HFF-Myc (cell line): ENCODE data around the gene ATP5MC3.
"Not testable (repeated sequence)": the region's sequence is repeated elsewhere in the genome, so short reads cannot be mapped to it uniquely, and the experiment has no call there.

Source experiments
- DNase-seq: peaks from one replicate; pipeline ENCODE4 v3.0.0-alpha.2; 2011; ENCODE audit warnings: low read depth; ENCODE audit errors: extremely low read depth
- H3K4me3 ChIP-seq: replicated peaks from 2 replicates; pipeline ENCODE4 v1.5.1; 2011; ENCODE audit warnings: low read depth, mild to moderate bottlenecking, control low read depth, low read length
- CTCF ChIP-seq: IDR thresholded peaks from 2 replicates; pipeline ENCODE4 v1.5.1; 2012; ENCODE audit warnings: mild to moderate bottlenecking, low read depth, low read length, control low read depth; ENCODE audit errors: missing control alignments

Gene ATP5MC3

GRCh38 chr2:175181104-175181876 lies at the start of gene ATP5MC3:
TSS of gene ATP5MC3 (minus strand) at chr2:175181710. CDS start at chr2:175181393, 317 bp downstream.
- peak within 1 kb of the TSS; percentile 93 for H3K4me3 ChIP-seq
- DNase-seq = peak; percentile 84
- no peak for TF ChIP-seq CTCF

GRCh38 chr2:175228601-175229000 lies 47.1 kb upstream of the ATP5MC3 start:
- not testable (repeated sequence) for DNase-seq, H3K4me3 ChIP-seq

- TF ChIP-seq CTCF = no peak
- no peak overlapping the region for H3K4me3 ChIP-seq
- no peak for DNase-seq
Observed at GRCh38 chr2:175228179-175228578, 46.7 kb upstream of the ATP5MC3 start.

GRCh38 chr2:175227393-175227792 lies 45.9 kb upstream of the ATP5MC3 start:
- DNase-seq = no peak
- no peak for TF ChIP-seq CTCF
- H3K4me3 ChIP-seq = no peak overlapping the region

GRCh38 chr2:175220075-175220474 lies 38.6 kb upstream of the ATP5MC3 start:
- no peak for DNase-seq
- TF ChIP-seq CTCF = no peak
- no peak overlapping the region for H3K4me3 ChIP-seq

GRCh38 chr2:175218551-175218950 lies 37.0 kb upstream of the ATP5MC3 start:
- TF ChIP-seq CTCF = no peak
- DNase-seq = no peak
- no peak overlapping the region for H3K4me3 ChIP-seq

GRCh38 chr2:175207741-175208438 lies 26.4 kb upstream of the ATP5MC3 start:
- DNase-seq = no peak
- no peak for TF ChIP-seq CTCF
- no peak overlapping the region for H3K4me3 ChIP-seq
